HG03045 (cell line): ENCODE measurements around the gene DDX6.

Source experiments
- ATAC-seq: cut with Tn5 transposase; IDR thresholded peaks from one replicate; pipeline ENCODE4 v1.9.1; 2021; ENCODE audit warnings: mild to moderate bottlenecking, moderate library complexity; ENCODE audit not compliant: unreplicated experiment

DDX6 gene

GRCh38 chr11:118705791-118706545 lies 85.0 kb downstream of the DDX6 start:
- ATAC-seq: no peak

GRCh38 chr11:118705111-118705741 lies 85.7 kb downstream of the DDX6 start:
- no peak for ATAC-seq

GRCh38 chr11:118703563-118704106 lies 87.3 kb downstream of the DDX6 start:
- no peak for ATAC-seq

- no peak for ATAC-seq
These were observed 91.3 kb downstream of the DDX6 start for GRCh38 chr11:118699506-118700220.
